H1 (cell line): ENCODE data around the gene HTRA1. TPM values are rescaled to one million over a fixed set of nuclear protein-coding genes. Genes with fewer than 3 reads are reported as not detected.
A peak's percentile ranks its signal among the peaks of the same experiment; 100 is the strongest.

Experiments
- CTCF ChIA-PET: fragments of 300-600 bp; sonication (Branson Sonifier 250); formaldehyde crosslinking; loops from one replicate; lab custom pipeline; 2021; ENCODE audit not compliant: partially characterized antibody; lab: Charles Lee
- POLR2A ChIA-PET: fragments of 300-600 bp; sonication (Branson Sonifier 250); formaldehyde crosslinking; loops from one replicate; lab custom pipeline; 2021; ENCODE audit warnings: inconsistent platforms; ENCODE audit not compliant: partially characterized antibody; lab: Charles Lee
- DNase-seq, 2 experiments: peaks; one replicate each; pipeline versions ENCODE4 v3.0.0 to v3.0.0-alpha.2; 2010 to 2022; ENCODE audit warnings: low spot score in 2 of 2, low read depth in 1 of 2, mixed read lengths in 1 of 2
- FAIRE-seq: peaks from 2 replicates; lab custom pipeline; 2011; peaks lifted over from hg19 to GRCh38; lab: Jason Lieb, UNC
- H2AFZ ChIP-seq: 2 replicates; pipeline ENCODE4 v1.8.1; 2012; ENCODE audit warnings: low read length, inconsistent platforms
- H2AK5ac ChIP-seq: 2 replicates; pipeline ENCODE4 v1.6.1; 2013; ENCODE audit warnings: low read depth, low read length
- H2BK120ac ChIP-seq: replicated peaks from 2 replicates; pipeline ENCODE3; 2013; ENCODE audit warnings: low read depth, low read length, inconsistent platforms
- H2BK12ac ChIP-seq: 2 replicates; pipeline ENCODE4 v1.6.1; 2013; ENCODE audit warnings: low read depth, low read length
- H2BK15ac ChIP-seq: 2 replicates; pipeline ENCODE4 v1.6.1; 2013; ENCODE audit warnings: low read length
- H2BK20ac ChIP-seq: 2 replicates; pipeline ENCODE4 v1.6.1; 2013; ENCODE audit warnings: low read length
- H2BK5ac ChIP-seq: 2 replicates; pipeline ENCODE4 v1.6.1; 2013; ENCODE audit warnings: low read depth, low read length
- H3K14ac ChIP-seq: 2 replicates; pipeline ENCODE4 v1.6.1; 2013; ENCODE audit warnings: inconsistent platforms; ENCODE audit not compliant: insufficient read length
- H3K18ac ChIP-seq: 2 replicates; pipeline ENCODE4 v1.6.1; 2013; ENCODE audit warnings: low read length; ENCODE audit errors: extremely low read depth
- H3K23ac ChIP-seq: 2 replicates; pipeline ENCODE4 v1.6.1; 2013; ENCODE audit warnings: inconsistent platforms; ENCODE audit not compliant: insufficient read length
- H3K23me2 ChIP-seq: 2 replicates; pipeline ENCODE4 v1.6.1; 2013; ENCODE audit warnings: low read depth, low read length
- H3K27ac ChIP-seq: 2 replicates; pipeline ENCODE4 v1.6.1; 2011; ENCODE audit warnings: low read depth, low read length, inconsistent platforms
- H3K27me3 ChIP-seq, 4 experiments: replicated peaks in 1 of 4; 1 replicate in 1 of 4; 2 replicates in 3 of 4; pipeline versions ENCODE4 v1.6.1 to v1.8.1; 2011 to 2013; ENCODE audit warnings: low read length in 3 of 4, mild to moderate bottlenecking in 3 of 4, inconsistent platforms in 2 of 4, mixed read lengths in 2 of 4, moderate library complexity in 1 of 4; ENCODE audit not compliant: control insufficient read depth in 3 of 4, insufficient read depth in 3 of 4; ENCODE audit errors: extremely low read depth in 1 of 4
- H3K36me3 ChIP-seq, 4 experiments: 2 replicates each; pipeline versions ENCODE4 v1.6.1 to v1.8.1; 2011 to 2013; ENCODE audit warnings: mild to moderate bottlenecking in 4 of 4, low read length in 3 of 4, moderate library complexity in 2 of 4, control low read depth in 1 of 4, inconsistent platforms in 1 of 4; ENCODE audit not compliant: insufficient read depth in 4 of 4, control insufficient read depth in 2 of 4
- H3K4ac ChIP-seq: replicated peaks from 2 replicates; pipeline ENCODE3; 2013; ENCODE audit warnings: low read length, low read depth, mixed read lengths, inconsistent platforms; ENCODE audit not compliant: insufficient read length
- H3K4me1 ChIP-seq, 4 experiments: replicated peaks in 1 of 4; 1 replicate in 1 of 4; 2 replicates in 3 of 4; pipeline versions ENCODE4 v1.6.1 to v1.8.1; 2011 to 2013; ENCODE audit warnings: low read length in 3 of 4, inconsistent platforms in 2 of 4, mixed read lengths in 1 of 4; ENCODE audit not compliant: insufficient read depth in 4 of 4, control insufficient read depth in 3 of 4
- H3K4me2 ChIP-seq, 2 experiments: 2 replicates each; pipeline versions ENCODE4 v1.6.1 to v1.8.1; 2011 to 2013; ENCODE audit warnings: low read depth in 2 of 2, low read length in 2 of 2, control low read depth in 1 of 2, inconsistent platforms in 1 of 2, mild to moderate bottlenecking in 1 of 2; ENCODE audit not compliant: insufficient read depth in 1 of 2
- H3K4me3 ChIP-seq, 4 experiments: fragments of 200-600, 300-600 bp in 1 of 4; sonication (generic), shearing (Covaris generic), sonication (Bioruptor Twin) in 1 of 4; 2 replicates each; pipeline versions ENCODE4 v1.5.1 to v1.8.1; 2011 to 2016; ENCODE audit warnings: low read length in 4 of 4, low read depth in 3 of 4, control low read depth in 2 of 4, inconsistent platforms in 2 of 4, mild to moderate bottlenecking in 2 of 4, mixed read lengths in 1 of 4, moderate library complexity in 1 of 4; ENCODE audit not compliant: insufficient read depth in 2 of 4; ENCODE audit errors: extremely low read depth in 1 of 4
- H3K56ac ChIP-seq: replicated peaks from 2 replicates; pipeline ENCODE3; 2013; ENCODE audit warnings: low read depth, mild to moderate bottlenecking, mixed read lengths, low read length, inconsistent platforms; ENCODE audit not compliant: insufficient read length
- H3K79me1 ChIP-seq: 2 replicates; pipeline ENCODE4 v1.6.1; 2013; ENCODE audit warnings: low read depth, low read length, control low read depth
- H3K79me2 ChIP-seq, 2 experiments: 2 replicates each; pipeline versions ENCODE4 v1.6.1 to v1.8.1; 2012 to 2013; ENCODE audit warnings: low read length in 2 of 2, mild to moderate bottlenecking in 2 of 2, inconsistent platforms in 1 of 2; ENCODE audit not compliant: insufficient read depth in 2 of 2, control insufficient read depth in 1 of 2
- H3K9ac ChIP-seq, 4 experiments: replicated peaks in 1 of 4; 1 replicate in 1 of 4; 2 replicates in 3 of 4; pipeline versions ENCODE4 v1.6.1 to v1.8.1; 2011 to 2013; ENCODE audit warnings: low read depth in 3 of 4, low read length in 3 of 4, control low read depth in 2 of 4, mild to moderate bottlenecking in 2 of 4, moderate library complexity in 2 of 4, inconsistent platforms in 1 of 4; ENCODE audit errors: extremely low read depth in 1 of 4
- H3K9me3 ChIP-seq, 2 experiments: 2 replicates each; pipeline versions ENCODE4 v1.6.1 to v1.8.1; 2012 to 2013; ENCODE audit warnings: mild to moderate bottlenecking in 2 of 2, moderate library complexity in 2 of 2, control low read depth in 1 of 2, inconsistent platforms in 1 of 2, low read depth in 1 of 2, low read length in 1 of 2, mixed read lengths in 1 of 2; ENCODE audit not compliant: insufficient read depth in 2 of 2
- H4K20me1 ChIP-seq, 2 experiments: replicated peaks in 1 of 2; 2 replicates each; pipeline versions ENCODE3 to v1.8.1; 2011 to 2013; ENCODE audit warnings: inconsistent platforms in 2 of 2, low read length in 2 of 2, mild to moderate bottlenecking in 1 of 2; ENCODE audit not compliant: insufficient read depth in 2 of 2, control insufficient read depth in 1 of 2
- H4K5ac ChIP-seq: 2 replicates; pipeline ENCODE4 v1.6.1; 2013; ENCODE audit warnings: low read length, low read depth, mixed read lengths, inconsistent platforms; ENCODE audit not compliant: insufficient read length
- H4K8ac ChIP-seq: 2 replicates; pipeline ENCODE4 v1.8.0; 2013; ENCODE audit warnings: mild to moderate bottlenecking, moderate library complexity, low read length, inconsistent platforms; ENCODE audit not compliant: insufficient read depth; ENCODE audit errors: extremely low read depth
- H4K91ac ChIP-seq: replicated peaks from 2 replicates; pipeline ENCODE3; 2013; ENCODE audit warnings: low read length, mixed read lengths, inconsistent platforms; ENCODE audit not compliant: insufficient read length
- FOSL1 ChIP-seq: IDR thresholded peaks from 2 replicates; pipeline ENCODE4 v1.6.1; 2011; ENCODE audit warnings: mild to moderate bottlenecking, low read depth, low read length, moderate library complexity; ENCODE audit not compliant: insufficient read depth
- KDM1A ChIP-seq: fragments of 200-600, 300-600 bp; sonication (generic); IDR thresholded peaks from 2 replicates; pipeline ENCODE4 v1.7.1; 2016; ENCODE audit warnings: mild to moderate bottlenecking, low read length, borderline replicate concordance
- WGBS, 2 experiments: shearing (Covaris generic) in 1 of 2; methylation state at CpG; one replicate each; pipeline versions ENCODE4 v1.1.6 to v1.1.7; 2013 to 2015; ENCODE audit warnings: low lambda C conversion rate in 2 of 2, mixed read lengths in 2 of 2, inconsistent platforms in 1 of 2, low coverage in 1 of 2, missing lambda C conversion rate in 1 of 2; ENCODE audit not compliant: insufficient replicate concordance in 2 of 2, insufficient coverage in 1 of 2, insufficient read length in 1 of 2; ENCODE audit errors: extremely low coverage in 1 of 2, missing lambda C conversion rate in 1 of 2; 5-methylcytosine and 5-hydroxymethylcytosine counted together
- polyA plus RNA-seq, 7 experiments: library from polyadenylated mRNA; depleted of rRNA in 3 of 7; stranded (reverse) in 5 of 7; unstranded in 2 of 7; fragments of >200 nt in 5 of 7; fragments of 200-250 nt in 2 of 7; gene quantifications; 1 replicate in 5 of 7; 2 replicates in 1 of 7; 4 replicates in 1 of 7; pipeline versions ENCODE4 v1.2.1 to v1.2.3, GENCODE V29; 2011 to 2013; ENCODE audit warnings: missing spikeins in 2 of 7, mixed read lengths in 2 of 7
- total RNA-seq: library from RNA; stranded (reverse); fragmentation: NEBNext Ultra II Directional; extraction: Animal tissue kit (Norgen Biotek cat#: 25700); gene quantifications from 2 replicates; pipeline ENCODE4 v1.2.1, GENCODE V29; 2021

The HTRA1 gene
- total and polyA plus RNA-seq, 2 of the 8 experiments (the other 6 are each of a cell fraction or from before 2014, with no cell fraction given), result 15.8 to 20.1 TPM

GRCh38 chr10:122490786-122491680 lies 29.7 kb downstream of the HTRA1 start:
- 88% methylated on average over 26 of the region's 26 CpGs; no CpG with 5 or more reads in 1 of the 2 experiments for WGBS, 2 experiments
- Histone ChIP-seq H3K14ac (no peak overlapping the region), H3K4me3 (no peak overlapping the region), H3K23ac (no peak overlapping the region), H3K79me2 (no peaks in the 10 kb centered on the region), H4K8ac (no peak overlapping the region), H3K4me1 (peaks cover 0 to 4% (median 0%) of the 10 kb centered on the region in 4 experiments; a peak in 1 of 7 replicates), H4K5ac (no peak overlapping the region), H2AK5ac (no peak overlapping the region), H3K27ac (no peak overlapping the region), H3K27me3 (no peaks in the 10 kb centered on the region; a peak in 2 of 7 replicates), H3K4ac (no peak overlapping the region), H3K9ac (no peak overlapping the region), H3K4me2 (no peak overlapping the region), H3K23me2 (no peaks in the 10 kb centered on the region), H3K18ac (no peak overlapping the region), H3K79me1 (no peaks in the 10 kb centered on the region), H3K9me3 (no peaks in the 10 kb centered on the region), H4K20me1 (peaks cover 0 to 4% of the 10 kb centered on the region in 2 experiments), H2BK120ac (no peak overlapping the region), H2AFZ (no peak overlapping the region), H3K36me3 (no peaks in the 10 kb centered on the region), H2BK15ac (no peak overlapping the region), H3K56ac (no peak overlapping the region), H4K91ac (no peak overlapping the region), H2BK20ac (no peak overlapping the region), H2BK5ac (peak overlapping the region; percentile 39; the same call in 1 of the 2 replicates), H2BK12ac (no peak overlapping the region)
- no peak for FAIRE-seq
- ChIA-PET POLR2A (no interaction called here), CTCF (interaction anchor here (0.7 to 1.4 kb wide), 5 partner anchors 12 to 213 kb away, joined by 3 to 6 read pairs (median 3); no protein-coding TSS in a partner anchor)
- TF ChIP-seq KDM1A (peak; percentile 53; the same call in 1 of the 2 replicates), FOSL1 (no peak)
- DNase-seq, result no peak
